Neural cell (in vitro differentiated cells): Measurements from ENCODE around the gene JAGN1. TPM values are rescaled to one million over a fixed set of nuclear protein-coding genes. Genes with fewer than 3 reads are reported as not detected.

Experiments
- H2AFZ ChIP-seq: fragments of 200-600, 300-800 bp; sonication (generic), shearing (Covaris generic); 2 replicates; pipeline ENCODE4 v1.6.0; 2014; ENCODE audit warnings: low read depth, mild to moderate bottlenecking, antibody characterized with exemption, low read length, moderate library complexity
- H3F3A ChIP-seq: fragments of 200-600 bp; shearing (Covaris generic); 2 replicates; pipeline ENCODE4 v1.6.1; 2016; ENCODE audit warnings: mild to moderate bottlenecking, moderate library complexity, mixed read lengths, antibody characterized with exemption, low read length; ENCODE audit not compliant: insufficient read depth, poor library complexity, severe bottlenecking
- H3K27ac ChIP-seq: fragments of 200-600, 300-800 bp; sonication (generic), shearing (Covaris generic); 2 replicates; pipeline ENCODE4 v1.5.1; 2014; ENCODE audit warnings: mild to moderate bottlenecking, low read length, moderate library complexity
- H3K27me3 ChIP-seq: fragments of 300-800, 200-600 bp; sonication (generic), shearing (Covaris generic); 2 replicates; pipeline ENCODE4 v1.6.0; 2014; ENCODE audit warnings: mild to moderate bottlenecking, low read depth, low read length, moderate library complexity; ENCODE audit not compliant: insufficient read depth
- H3K36me3 ChIP-seq: fragments of 300-800, 200-600 bp; sonication (generic), shearing (Covaris generic); 2 replicates; pipeline ENCODE4 v1.5.1; 2014; ENCODE audit warnings: mild to moderate bottlenecking, antibody characterized with exemption, low read length, moderate library complexity; ENCODE audit not compliant: insufficient read depth
- H3K4me2 ChIP-seq: fragments of 300-800, 200-600 bp; sonication (generic), shearing (Covaris generic); 2 replicates; pipeline ENCODE4 v1.6.0; 2014; ENCODE audit warnings: mild to moderate bottlenecking, low read length
- H3K4me3 ChIP-seq: fragments of 300-800, 200-600 bp; sonication (generic), shearing (Covaris generic); 2 replicates; pipeline ENCODE4 v1.5.1; 2014; ENCODE audit warnings: mild to moderate bottlenecking, low read length, moderate library complexity
- H3K79me2 ChIP-seq: fragments of 200-600 bp; shearing (Covaris generic); replicated peaks from 2 replicates; pipeline ENCODE4 v1.6.0; 2014; ENCODE audit warnings: mild to moderate bottlenecking, low read length, moderate library complexity; ENCODE audit not compliant: insufficient read depth
- H3K9ac ChIP-seq: fragments of 300-800, 200-600 bp; sonication (generic), shearing (Covaris generic); 2 replicates; pipeline ENCODE4 v1.6.1; 2016; ENCODE audit warnings: mild to moderate bottlenecking, low read length, mixed read lengths
- H3K9me2 ChIP-seq: fragments of 200-600 bp; shearing (Covaris generic); 2 replicates; pipeline ENCODE4 v1.6.1; 2016; ENCODE audit warnings: mild to moderate bottlenecking, low read length, mixed read lengths; ENCODE audit not compliant: insufficient read depth
- H3K9me3 ChIP-seq: fragments of 200-600, 300-800 bp; sonication (generic), shearing (Covaris generic); 2 replicates; pipeline ENCODE4 v1.6.1; 2016; ENCODE audit warnings: mild to moderate bottlenecking, mixed run types, low read length, moderate library complexity, mixed read lengths
- H4K20me1 ChIP-seq: fragments of 200-600 bp; shearing (Covaris generic); 2 replicates; pipeline ENCODE4 v1.6.1; 2016; ENCODE audit warnings: mild to moderate bottlenecking, mixed run types; ENCODE audit not compliant: insufficient read depth
- CTCF ChIP-seq: fragments of 450-650 bp; IDR thresholded peaks from 2 replicates; pipeline ENCODE4 v1.5.1; 2014; ENCODE audit warnings: antibody characterized with exemption, mild to moderate bottlenecking, moderate library complexity; ENCODE audit not compliant: poor library complexity, severe bottlenecking
- EP300 ChIP-seq: fragments of 450-650 bp; conservative IDR thresholded peaks from 2 replicates; pipeline ENCODE4 v1.6.1; 2014; ENCODE audit warnings: antibody characterized with exemption, mild to moderate bottlenecking, moderate library complexity; ENCODE audit not compliant: poor library complexity, severe bottlenecking
- EZH2 ChIP-seq: fragments of 200-600, 300-800 bp; shearing (Covaris generic), sonication (generic); IDR thresholded peaks from 2 replicates; pipeline ENCODE4 v1.6.1; 2014; ENCODE audit warnings: antibody characterized with exemption, low read length, borderline replicate concordance, mild to moderate bottlenecking; ENCODE audit not compliant: insufficient read depth, poor library complexity, severe bottlenecking
- MXI1 ChIP-seq: fragments of 450-650 bp; conservative IDR thresholded peaks from 2 replicates; pipeline ENCODE4 v1.6.1; 2014; ENCODE audit warnings: antibody characterized with exemption, mild to moderate bottlenecking; ENCODE audit not compliant: poor library complexity, severe bottlenecking
- POLR2AphosphoS5 ChIP-seq: IDR thresholded peaks from 2 replicates; pipeline ENCODE4 v1.6.1; 2012
- RAD21 ChIP-seq: fragments of 450-650 bp; conservative IDR thresholded peaks from 2 replicates; pipeline ENCODE4 v1.6.1; 2014; ENCODE audit warnings: antibody characterized with exemption, mild to moderate bottlenecking, moderate library complexity
- REST ChIP-seq: IDR thresholded peaks from 2 replicates; pipeline ENCODE4 v1.6.1; 2012; ENCODE audit warnings: borderline replicate concordance
- SMC3 ChIP-seq: fragments of 450-650 bp; conservative IDR thresholded peaks from 2 replicates; pipeline ENCODE4 v1.6.1; 2014; ENCODE audit warnings: antibody characterized with exemption, mild to moderate bottlenecking, moderate library complexity; ENCODE audit not compliant: poor library complexity
- TAF1 ChIP-seq: IDR thresholded peaks from 2 replicates; pipeline ENCODE4 v1.6.1; 2012; ENCODE audit warnings: low read depth
- polyA plus RNA-seq: library from polyadenylated mRNA; depleted of rRNA; stranded (reverse); fragments of >200 nt; gene quantifications from 2 replicates; pipeline ENCODE4 v1.2.3, GENCODE V29; 2014

The JAGN1 gene
- polyA plus RNA-seq, 1 donor from 2014 or later = 26.5 TPM

GRCh38 chr3:9887480-9887879, 2.9 kb upstream of the JAGN1 start:
- H4K20me1 ChIP-seq = no peaks in the 10 kb centered on the region
- no peaks in the 10 kb centered on the region for H3K9me2 ChIP-seq
- no peak overlapping the region for H3K4me2 ChIP-seq
- no peak for TF ChIP-seq MXI1
- no peak for TF ChIP-seq RAD21
- TF ChIP-seq POLR2AphosphoS5 = no peak
- TF ChIP-seq REST = no peak
- TF ChIP-seq TAF1 = no peak
- TF ChIP-seq EP300 = no peak
- TF ChIP-seq EZH2 = no peak
- TF ChIP-seq CTCF = no peak
- no peak for TF ChIP-seq SMC3
- no peak overlapping the region for H3K4me3 ChIP-seq
- no peaks in the 10 kb centered on the region for H3K27me3 ChIP-seq
- H3K9me3 ChIP-seq = no peaks in the 10 kb centered on the region
- H3K9ac ChIP-seq = no peak overlapping the region
- H3F3A ChIP-seq = peaks cover 3% of the 10 kb centered on the region
- peaks cover 13% of the 10 kb centered on the region for H3K79me2 ChIP-seq
- H3K36me3 ChIP-seq = no peaks in the 10 kb centered on the region
- no peak overlapping the region for H2AFZ ChIP-seq
- no peak overlapping the region for H3K27ac ChIP-seq

- Histone ChIP-seq H4K20me1 (no peaks in the 10 kb centered on the region), H2AFZ (no peak overlapping the region), H3K9ac (no peak overlapping the region), H3F3A (peaks cover 3% of the 10 kb centered on the region), H3K27me3 (no peaks in the 10 kb centered on the region), H3K79me2 (peaks cover 13% of the 10 kb centered on the region), H3K9me3 (no peaks in the 10 kb centered on the region), H3K4me3 (no peak overlapping the region), H3K4me2 (no peak overlapping the region), H3K36me3 (no peaks in the 10 kb centered on the region), H3K9me2 (no peaks in the 10 kb centered on the region), H3K27ac (no peak overlapping the region)
- TF ChIP-seq CTCF (no peak), TAF1 (no peak), EP300 (no peak), EZH2 (no peak), POLR2AphosphoS5 (no peak), REST (no peak), MXI1 (no peak), RAD21 (no peak), SMC3 (no peak)
Measured at GRCh38 chr3:9888540-9888939, 1.9 kb upstream of the JAGN1 start.
